Measurements from ENCODE around the gene MCOLN1. TPM values are rescaled to one million over a fixed set of nuclear protein-coding genes. Genes with fewer than 3 reads are reported as not detected.

Gene MCOLN1
- total and polyA plus RNA-seq, 4 donors: 10.9 to 17.0 (median 13.7) TPM

DNA sequence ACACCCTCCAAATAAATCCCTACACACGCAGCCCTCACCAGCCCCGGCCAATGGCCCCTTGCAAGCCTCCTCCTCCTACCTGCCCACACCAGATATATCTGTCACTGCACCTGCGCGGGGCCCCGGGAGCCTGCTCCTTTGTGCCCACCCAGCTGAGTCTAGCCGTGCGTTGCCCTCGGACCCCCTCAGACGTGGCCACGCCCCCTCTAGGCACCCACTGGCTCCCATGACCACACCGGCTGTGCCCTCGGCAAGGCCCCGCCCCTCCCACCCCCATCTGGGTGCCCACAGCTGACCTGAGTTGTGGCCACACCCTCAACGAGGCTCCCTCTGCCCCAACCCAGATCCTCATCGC is 6.8 kb downstream of the MCOLN1 start:
- 88% methylated on average over 15 of the region's 15 CpGs for WGBS
- Histone ChIP-seq H3K27ac (ENCODE audit: low read depth in 1 of 2, low read length in 2 of 2) (no peak overlapping the region), H3K4me1 (ENCODE audit: control insufficient read depth in 4 of 4, insufficient read depth in 4 of 4, low read length in 3 of 4) (peaks cover 4 to 9% (median 6%) of the 10 kb centered on the region in 4 donors), H3K9me3 (ENCODE audit: control insufficient read depth in 4 of 4, low read length in 3 of 4) (no peaks in the 10 kb centered on the region), H3K4me3 (ENCODE audit: low read depth in 1 of 3, low read length in 3 of 3) (no peak overlapping the region), H3K36me3 (ENCODE audit: control insufficient read depth in 4 of 4, insufficient read depth in 3 of 4, low read depth in 1 of 4, low read length in 3 of 4) (peaks cover 0 to 21% (median 5%) of the 10 kb centered on the region in 4 donors), H3K27me3 (ENCODE audit: control insufficient read depth in 4 of 4, insufficient read depth in 4 of 4, low read length in 3 of 4) (no peaks in the 10 kb centered on the region), H3K9ac (ENCODE audit: low read depth in 1 of 2, low read length in 2 of 2) (no peak overlapping the region)
- no peak for DNase-seq (ENCODE audit: low spot score)
- TF ChIP-seq REST (IDR thresholded peaks at IDR 0.05): no peak
- TF ChIP-seq RAD21 (IDR thresholded peaks at IDR 0.05): no peak
- TF ChIP-seq JUND (IDR thresholded peaks at IDR 0.05): no peak
- no peak for TF ChIP-seq HNF4G (IDR thresholded peaks at IDR 0.05)
- no peak for TF ChIP-seq HNF4A (conservative IDR thresholded peaks at IDR 0.05)
- TF ChIP-seq TAF1 (conservative IDR thresholded peaks at IDR 0.05): no peak
- TF ChIP-seq, protein P1, sequence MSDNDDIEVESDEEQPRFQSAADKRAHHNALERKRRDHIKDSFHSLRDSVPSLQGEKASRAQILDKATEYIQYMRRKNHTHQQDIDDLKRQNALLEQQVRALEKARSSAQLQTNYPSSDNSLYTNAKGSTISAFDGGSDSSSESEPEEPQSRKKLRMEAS (IDR thresholded peaks at IDR 0.05): no peak
- TF ChIP-seq FOXA2 (IDR thresholded peaks at IDR 0.05): no peak
- TF ChIP-seq FOXA1 (IDR thresholded peaks at IDR 0.05): no peak
- no peak for TF ChIP-seq NR2F2 (IDR thresholded peaks at IDR 0.05)
- TF ChIP-seq RXRA (IDR thresholded peaks at IDR 0.05): no peak
- TF ChIP-seq, protein P2, sequence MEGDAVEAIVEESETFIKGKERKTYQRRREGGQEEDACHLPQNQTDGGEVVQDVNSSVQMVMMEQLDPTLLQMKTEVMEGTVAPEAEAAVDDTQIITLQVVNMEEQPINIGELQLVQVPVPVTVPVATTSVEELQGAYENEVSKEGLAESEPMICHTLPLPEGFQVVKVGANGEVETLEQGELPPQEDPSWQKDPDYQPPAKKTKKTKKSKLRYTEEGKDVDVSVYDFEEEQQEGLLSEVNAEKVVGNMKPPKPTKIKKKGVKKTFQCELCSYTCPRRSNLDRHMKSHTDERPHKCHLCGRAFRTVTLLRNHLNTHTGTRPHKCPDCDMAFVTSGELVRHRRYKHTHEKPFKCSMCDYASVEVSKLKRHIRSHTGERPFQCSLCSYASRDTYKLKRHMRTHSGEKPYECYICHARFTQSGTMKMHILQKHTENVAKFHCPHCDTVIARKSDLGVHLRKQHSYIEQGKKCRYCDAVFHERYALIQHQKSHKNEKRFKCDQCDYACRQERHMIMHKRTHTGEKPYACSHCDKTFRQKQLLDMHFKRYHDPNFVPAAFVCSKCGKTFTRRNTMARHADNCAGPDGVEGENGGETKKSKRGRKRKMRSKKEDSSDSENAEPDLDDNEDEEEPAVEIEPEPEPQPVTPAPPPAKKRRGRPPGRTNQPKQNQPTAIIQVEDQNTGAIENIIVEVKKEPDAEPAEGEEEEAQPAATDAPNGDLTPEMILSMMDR (IDR thresholded peaks at IDR 0.05; ENCODE audit: low read depth, low read length, missing input control): no peak
- no peak for TF ChIP-seq GABPA (IDR thresholded peaks at IDR 0.05 in 1 of 2, conservative IDR thresholded peaks at IDR 0.05 in 1 of 2)
- TF ChIP-seq EGR1 (IDR thresholded peaks at IDR 0.05; ENCODE audit: low read depth in 2 of 2): no peak
- no peak for TF ChIP-seq SP1 (IDR thresholded peaks at IDR 0.05)
- TF ChIP-seq, protein P3, sequence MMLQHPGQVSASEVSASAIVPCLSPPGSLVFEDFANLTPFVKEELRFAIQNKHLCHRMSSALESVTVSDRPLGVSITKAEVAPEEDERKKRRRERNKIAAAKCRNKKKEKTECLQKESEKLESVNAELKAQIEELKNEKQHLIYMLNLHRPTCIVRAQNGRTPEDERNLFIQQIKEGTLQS (IDR thresholded peaks at IDR 0.05): no peak
- TF ChIP-seq, protein P4, sequence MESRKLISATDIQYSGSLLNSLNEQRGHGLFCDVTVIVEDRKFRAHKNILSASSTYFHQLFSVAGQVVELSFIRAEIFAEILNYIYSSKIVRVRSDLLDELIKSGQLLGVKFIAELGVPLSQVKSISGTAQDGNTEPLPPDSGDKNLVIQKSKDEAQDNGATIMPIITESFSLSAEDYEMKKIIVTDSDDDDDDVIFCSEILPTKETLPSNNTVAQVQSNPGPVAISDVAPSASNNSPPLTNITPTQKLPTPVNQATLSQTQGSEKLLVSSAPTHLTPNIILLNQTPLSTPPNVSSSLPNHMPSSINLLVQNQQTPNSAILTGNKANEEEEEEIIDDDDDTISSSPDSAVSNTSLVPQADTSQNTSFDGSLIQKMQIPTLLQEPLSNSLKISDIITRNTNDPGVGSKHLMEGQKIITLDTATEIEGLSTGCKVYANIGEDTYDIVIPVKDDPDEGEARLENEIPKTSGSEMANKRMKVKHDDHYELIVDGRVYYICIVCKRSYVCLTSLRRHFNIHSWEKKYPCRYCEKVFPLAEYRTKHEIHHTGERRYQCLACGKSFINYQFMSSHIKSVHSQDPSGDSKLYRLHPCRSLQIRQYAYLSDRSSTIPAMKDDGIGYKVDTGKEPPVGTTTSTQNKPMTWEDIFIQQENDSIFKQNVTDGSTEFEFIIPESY (IDR thresholded peaks at IDR 0.05): no peak
- TF ChIP-seq YY1 (IDR thresholded peaks at IDR 0.05): no peak

Measured in liver (tissue), 9 donors.